HEK293 (cell line): ENCODE data around the gene SLC35E1.

Source experiments
- CTCF ChIA-PET: fragments of 350-600 bp; formaldehyde crosslinking; extraction: SDS; loops from one replicate; lab custom pipeline; 2021; ENCODE audit warnings: antibody characterized with exemption; lab: Yijun Ruan, JAX
- POLR2A ChIA-PET: fragments of 300-600 bp; formaldehyde crosslinking; extraction: SDS; loops from one replicate; lab custom pipeline; 2020; ENCODE audit warnings: antibody characterized with exemption, inconsistent platforms; lab: Yijun Ruan, JAX
- H3K27ac ChIP-seq: fragments of 200-500 bp; sonication (Bioruptor generic); 2 replicates; pipeline ENCODE4 v1.5.1; 2014; ENCODE audit warnings: low read depth, low read length, control low read depth, inconsistent platforms; ENCODE audit errors: extremely low read depth
- H3K36me3 ChIP-seq, 2 experiments: fragments of 200-500 bp in 1 of 2; sonication (Bioruptor generic) in 1 of 2; 1 replicate in 1 of 2; 2 replicates in 1 of 2; pipeline ENCODE4 v1.5.1; 2014 to 2017; ENCODE audit warnings: inconsistent platforms in 2 of 2, low read length in 2 of 2; ENCODE audit not compliant: control insufficient read depth in 2 of 2, insufficient read depth in 1 of 2
- H3K4me1 ChIP-seq: fragments of 200-500 bp; sonication (Bioruptor generic); 2 replicates; pipeline ENCODE4 v1.5.1; 2014; ENCODE audit warnings: mild to moderate bottlenecking, low read length, inconsistent platforms; ENCODE audit not compliant: control insufficient read depth, insufficient read depth
- H3K4me3 ChIP-seq: 2 replicates; pipeline ENCODE4 v1.5.1; 2011; ENCODE audit warnings: low read depth, mild to moderate bottlenecking, control low read depth, low read length, moderate library complexity
- H3K9me3 ChIP-seq: fragments of 200-500 bp; sonication (Bioruptor generic); 2 replicates; pipeline ENCODE4 v1.5.1; 2014; ENCODE audit warnings: low read depth, low read length, inconsistent platforms; ENCODE audit not compliant: control insufficient read depth, insufficient read depth
- BCL6B ChIP-seq: fragments of 450-650 bp; formaldehyde crosslinking; IDR thresholded peaks from 2 replicates; pipeline ENCODE4 v1.5.1; 2017; ENCODE audit warnings: missing biosample characterization, missing genetic modification characterization
- SCRT1 ChIP-seq: fragments of 450-650 bp; formaldehyde crosslinking; IDR thresholded peaks from 2 replicates; pipeline ENCODE4 v1.5.1; 2016; ENCODE audit warnings: missing biosample characterization, missing genetic modification characterization, borderline replicate concordance
- ZBTB6 ChIP-seq: fragments of 450-650 bp; formaldehyde crosslinking; IDR thresholded peaks from 2 replicates; pipeline ENCODE4 v1.5.1; 2017; ENCODE audit warnings: missing biosample characterization, missing genetic modification characterization
- ZNF140 ChIP-seq: fragments of 450-650 bp; formaldehyde crosslinking; IDR thresholded peaks from 2 replicates; pipeline ENCODE4 v1.5.1; 2016; ENCODE audit warnings: missing biosample characterization, missing genetic modification characterization
- ZNF155 ChIP-seq: fragments of 450-650 bp; formaldehyde crosslinking; IDR thresholded peaks from 2 replicates; pipeline ENCODE4 v1.5.1; 2016; ENCODE audit warnings: missing biosample characterization, missing genetic modification characterization
- ZNF211 ChIP-seq: fragments of 450-650 bp; formaldehyde crosslinking; IDR thresholded peaks from 2 replicates; pipeline ENCODE4 v1.5.1; 2016; ENCODE audit warnings: low read depth, missing biosample characterization, missing genetic modification characterization
- ZNF223 ChIP-seq: fragments of 450-650 bp; formaldehyde crosslinking; IDR thresholded peaks from 2 replicates; pipeline ENCODE4 v1.5.1; 2016; ENCODE audit warnings: missing biosample characterization, missing genetic modification characterization
- ZNF266 ChIP-seq: fragments of 450-650 bp; formaldehyde crosslinking; IDR thresholded peaks from 2 replicates; pipeline ENCODE4 v1.5.1; 2016; ENCODE audit warnings: missing biosample characterization, missing genetic modification characterization, low read depth
- ZNF449 ChIP-seq: fragments of 450-650 bp; formaldehyde crosslinking; IDR thresholded peaks from 2 replicates; pipeline ENCODE4 v1.5.1; 2017; ENCODE audit warnings: missing biosample characterization, mild to moderate bottlenecking, missing genetic modification characterization, moderate library complexity
- ZNF518A ChIP-seq: fragments of 450-650 bp; formaldehyde crosslinking; conservative IDR thresholded peaks from 2 replicates; pipeline ENCODE4 v1.5.1; 2016; ENCODE audit warnings: low read depth, missing biosample characterization, missing genetic modification characterization
- ZNF521 ChIP-seq: fragments of 450-650 bp; formaldehyde crosslinking; IDR thresholded peaks from 2 replicates; pipeline ENCODE4 v1.5.1; 2017; ENCODE audit warnings: missing biosample characterization, mild to moderate bottlenecking, missing genetic modification characterization
- ZNF596 ChIP-seq: fragments of 450-650 bp; IDR thresholded peaks from 2 replicates; pipeline ENCODE4 v1.5.0; 2018; ENCODE audit warnings: missing biosample characterization, mild to moderate bottlenecking, missing genetic modification characterization, moderate library complexity
- ZNF626 ChIP-seq: fragments of 450-650 bp; sonication (Bioruptor Pico); formaldehyde crosslinking; IDR thresholded peaks from 2 replicates; pipeline ENCODE4 v1.5.1; 2018; ENCODE audit warnings: missing biosample characterization, missing genetic modification characterization, inconsistent platforms
- ZNF677 ChIP-seq: fragments of 450-650 bp; IDR thresholded peaks from 2 replicates; pipeline ENCODE4 v1.5.0; 2018; ENCODE audit warnings: missing biosample characterization, mild to moderate bottlenecking, missing genetic modification characterization, moderate library complexity

The SLC35E1 gene

DNA sequence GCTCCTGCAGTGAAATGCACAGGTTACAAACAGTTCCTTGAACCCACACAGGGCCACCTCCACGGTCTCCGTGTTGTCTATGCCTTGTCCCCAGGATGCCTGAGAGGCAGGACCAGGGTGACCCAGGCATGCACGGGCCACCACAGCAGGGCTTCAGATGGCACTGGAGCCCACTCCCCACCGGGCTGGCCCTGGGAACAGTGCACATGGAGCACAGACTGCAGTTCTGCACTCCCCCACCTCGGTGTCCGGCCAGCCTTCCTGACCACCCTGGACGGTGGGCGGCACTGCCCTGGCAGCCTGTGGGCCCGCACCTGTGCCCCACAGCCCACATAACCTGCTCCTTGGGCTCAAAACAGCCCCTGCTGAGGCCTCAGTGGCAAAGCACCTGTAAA lies 14.3 kb upstream of the SLC35E1 start:
- CTCF ChIA-PET: interaction anchor here (0.6 kb wide), 2 partner anchors 26 to 129 kb away, joined by 3 read pairs; no protein-coding TSS in a partner anchor
- peak; percentile 62; the same call in 1 of the 2 replicates for TF ChIP-seq ZNF223 (tag by site-specific recombination)
- no peak for TF ChIP-seq ZBTB6
- TF ChIP-seq, all 188 proteins: peak for 1
- Histone ChIP-seq H3K4me1 (peaks cover 32% of the 10 kb centered on the region), H3K36me3 (peaks cover 0 to 3% of the 10 kb centered on the region in 2 experiments; a peak in 1 of 3 replicates), H3K27ac (no peak overlapping the region), H3K9me3 (no peaks in the 10 kb centered on the region), H3K4me3 (no peak overlapping the region)
- POLR2A ChIA-PET: no interaction called here

GRCh38 chr19:16585808-16586476 lies 13.7 kb upstream of the SLC35E1 start:
- TF ChIP-seq ZNF596 (tag by site-specific recombination) (no peak), ZNF518A (tag by site-specific recombination) (no peak), ZNF449 (tag by site-specific recombination) (no peak), ZNF521 (tag by site-specific recombination) (no peak), ZNF155 (tag by site-specific recombination) (no peak), SCRT1 (tag by site-specific recombination) (no peak), ZNF140 (tag by site-specific recombination) (no peak), ZNF266 (no peak), ZNF626 (no peak)
- no peak overlapping the region for H3K27ac ChIP-seq
- no peak overlapping the region for H3K4me3 ChIP-seq
- H3K4me1 ChIP-seq: peaks cover 32% of the 10 kb centered on the region
- H3K36me3 ChIP-seq: peaks cover 0 to 3% of the 10 kb centered on the region in 2 experiments; a peak in 1 of 3 replicates
- ChIA-PET POLR2A (interaction anchor here (0.6 to 2.2 kb wide), 2 partner anchors 42 to 680 kb away, joined by 3 to 20 read pairs; partner anchors contain the start of gene MED26), CTCF (interaction anchor here (0.6 kb wide), 1 partner anchor 130 kb away, joined by 3 read pairs; no protein-coding TSS in a partner anchor)
- no peaks in the 10 kb centered on the region for H3K9me3 ChIP-seq

GRCh38 chr19:16585094-16585801 lies 13.0 kb upstream of the SLC35E1 start:
- H3K36me3 ChIP-seq: peaks cover 0 to 3% of the 10 kb centered on the region in 2 experiments; a peak in 1 of 3 replicates
- TF ChIP-seq ZNF677 (tag by site-specific recombination): no peak
- TF ChIP-seq ZNF211: no peak
- peak; percentile 31; the same call in 1 of the 2 replicates for TF ChIP-seq BCL6B (tag by site-specific recombination)
- no peaks in the 10 kb centered on the region for H3K9me3 ChIP-seq
- no peak overlapping the region for H3K27ac ChIP-seq
- ChIA-PET POLR2A (interaction anchor here (0.6 to 2.2 kb wide), 3 partner anchors 12 to 681 kb away, joined by 3 to 23 read pairs (median 20); partner anchors contain the start of genes MED26 and SLC35E1), CTCF (no interaction called here)
- peaks cover 30% of the 10 kb centered on the region for H3K4me1 ChIP-seq
- no peak overlapping the region for H3K4me3 ChIP-seq
